RWPE2 (cell line): Measurements from ENCODE around the gene NPRL2.

ENCODE experiments used
- ATAC-seq: fragments of 200-7000 bp; cut with Tn5 transposase; 3 replicates; pipeline ENCODE4 v1.9.1; 2021; ENCODE audit warnings: low read depth
- DNase-seq: peaks from one replicate; pipeline ENCODE4 v3.0.0-alpha.2; 2020; ENCODE audit warnings: low spot score
- H3K27ac ChIP-seq: fragments of 450-650 bp; 2 replicates; pipeline ENCODE4 v1.5.1; 2017; ENCODE audit warnings: mild to moderate bottlenecking; ENCODE audit not compliant: poor library complexity, severe bottlenecking
- H3K27me3 ChIP-seq: fragments of 250-450 bp; sonication (Bioruptor Pico); 2 replicates; pipeline ENCODE4 v1.5.1; 2021; ENCODE audit warnings: mild to moderate bottlenecking, moderate library complexity; ENCODE audit not compliant: insufficient read depth, poor library complexity, severe bottlenecking
- H3K36me3 ChIP-seq: fragments of 250-450 bp; sonication (Bioruptor Pico); 2 replicates; pipeline ENCODE4 v1.5.1; 2020; ENCODE audit warnings: low read depth, mild to moderate bottlenecking, moderate library complexity
- H3K4me1 ChIP-seq: fragments of 250-450 bp; sonication (Bioruptor Pico); 2 replicates; pipeline ENCODE4 v1.5.1; 2021; ENCODE audit warnings: mild to moderate bottlenecking, moderate library complexity; ENCODE audit not compliant: insufficient read depth, poor library complexity, severe bottlenecking
- H3K4me3 ChIP-seq: fragments of 250-450 bp; sonication (Bioruptor Pico); 2 replicates; pipeline ENCODE4 v1.5.1; 2021; ENCODE audit warnings: mild to moderate bottlenecking, moderate library complexity; ENCODE audit not compliant: severe bottlenecking
- H3K9me3 ChIP-seq: fragments of 250-450 bp; sonication (Bioruptor Pico); 2 replicates; pipeline ENCODE4 v1.5.1; 2021; ENCODE audit warnings: mild to moderate bottlenecking, moderate library complexity; ENCODE audit not compliant: severe bottlenecking
- TF ChIP-seq, protein P1 (sequence below): fragments of 450-650 bp; IDR thresholded peaks from one replicate; pipeline ENCODE4 v1.5.1; 2017; ENCODE audit warnings: mild to moderate bottlenecking, moderate library complexity; ENCODE audit not compliant: poor library complexity, severe bottlenecking

NPRL2 gene

DNA sequence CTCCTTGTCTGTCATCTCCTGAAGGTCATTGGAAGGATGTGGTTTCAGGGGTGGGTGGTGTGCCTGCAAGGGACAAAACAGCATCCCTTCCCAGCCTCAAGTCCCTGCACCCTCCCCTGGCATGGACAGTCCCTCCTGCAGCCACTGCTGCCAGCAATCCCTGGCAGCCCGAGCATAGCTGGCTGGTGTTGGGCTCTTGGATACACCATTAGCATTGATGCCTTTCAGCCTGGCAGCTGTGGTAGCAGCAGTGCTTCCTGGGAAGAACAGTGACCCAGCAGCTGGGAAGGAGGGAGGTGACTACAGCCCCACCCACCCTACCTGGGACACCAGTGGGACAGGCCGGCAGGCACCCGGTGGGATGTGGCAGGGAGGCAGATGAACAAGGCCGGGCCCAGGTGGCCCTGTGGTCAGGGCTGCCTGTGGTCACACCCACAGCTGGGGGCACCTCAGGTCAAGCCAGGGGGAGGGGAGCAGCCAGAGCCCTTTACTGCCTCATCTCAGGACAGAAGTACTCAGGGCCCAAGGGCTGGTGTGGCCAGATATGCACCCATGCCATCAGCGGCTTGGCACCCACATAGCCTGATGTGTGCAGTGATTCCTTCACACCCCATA, 41.6 kb upstream of the NPRL2 start:
- Histone ChIP-seq H3K27me3 (no peaks in the 10 kb centered on the region), H3K27ac (no peak overlapping the region), H3K9me3 (no peaks in the 10 kb centered on the region), H3K36me3 (no peaks in the 10 kb centered on the region), H3K4me3 (no peak overlapping the region), H3K4me1 (no peaks in the 10 kb centered on the region)
- ATAC-seq (no peak), DNase-seq (no peak)
- TF ChIP-seq, protein P1, sequence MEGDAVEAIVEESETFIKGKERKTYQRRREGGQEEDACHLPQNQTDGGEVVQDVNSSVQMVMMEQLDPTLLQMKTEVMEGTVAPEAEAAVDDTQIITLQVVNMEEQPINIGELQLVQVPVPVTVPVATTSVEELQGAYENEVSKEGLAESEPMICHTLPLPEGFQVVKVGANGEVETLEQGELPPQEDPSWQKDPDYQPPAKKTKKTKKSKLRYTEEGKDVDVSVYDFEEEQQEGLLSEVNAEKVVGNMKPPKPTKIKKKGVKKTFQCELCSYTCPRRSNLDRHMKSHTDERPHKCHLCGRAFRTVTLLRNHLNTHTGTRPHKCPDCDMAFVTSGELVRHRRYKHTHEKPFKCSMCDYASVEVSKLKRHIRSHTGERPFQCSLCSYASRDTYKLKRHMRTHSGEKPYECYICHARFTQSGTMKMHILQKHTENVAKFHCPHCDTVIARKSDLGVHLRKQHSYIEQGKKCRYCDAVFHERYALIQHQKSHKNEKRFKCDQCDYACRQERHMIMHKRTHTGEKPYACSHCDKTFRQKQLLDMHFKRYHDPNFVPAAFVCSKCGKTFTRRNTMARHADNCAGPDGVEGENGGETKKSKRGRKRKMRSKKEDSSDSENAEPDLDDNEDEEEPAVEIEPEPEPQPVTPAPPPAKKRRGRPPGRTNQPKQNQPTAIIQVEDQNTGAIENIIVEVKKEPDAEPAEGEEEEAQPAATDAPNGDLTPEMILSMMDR, result no peak

DNA sequence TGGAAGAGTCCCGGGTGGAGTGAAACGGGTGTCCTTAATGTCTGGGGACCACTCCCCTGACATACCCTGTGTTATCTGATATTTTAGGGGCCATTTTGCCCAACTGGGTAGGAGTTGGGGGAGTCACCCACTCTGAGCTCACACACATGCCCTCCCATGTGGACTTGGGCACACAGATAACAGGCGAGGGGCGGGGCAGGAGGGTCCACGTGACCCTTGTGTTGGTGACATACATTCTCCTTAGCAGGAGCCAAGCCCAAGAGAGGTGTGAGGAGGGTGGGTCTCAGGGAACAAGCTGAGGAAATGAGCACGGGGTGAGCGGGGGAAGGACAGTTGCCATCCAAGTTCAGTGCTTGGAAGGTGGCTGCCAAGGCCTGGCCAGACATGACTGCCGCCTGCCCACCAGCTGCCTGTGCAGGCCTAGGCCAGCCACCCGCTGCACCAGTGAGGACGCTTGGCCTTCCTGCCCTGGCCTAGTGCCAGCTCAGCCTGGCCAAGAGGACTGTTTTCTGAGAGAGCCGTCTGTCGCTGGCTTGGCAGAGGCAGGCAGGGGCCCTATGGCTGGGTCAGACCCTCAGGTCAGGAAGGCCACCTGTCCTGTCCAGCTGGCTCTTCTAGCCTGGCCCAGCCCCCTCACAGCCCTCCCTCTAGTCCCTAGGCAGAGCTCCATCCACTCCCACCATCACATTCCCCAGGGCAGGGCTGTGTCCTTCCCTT, 40.1 kb upstream of the NPRL2 start:
- H3K4me1 ChIP-seq, result no peaks in the 10 kb centered on the region
- H3K4me3 ChIP-seq, result no peak overlapping the region
- DNase-seq (no peak), ATAC-seq (peak; percentile 53)
- no peaks in the 10 kb centered on the region for H3K27me3 ChIP-seq
- H3K9me3 ChIP-seq, result no peaks in the 10 kb centered on the region
- TF ChIP-seq, protein P1, result no peak
- H3K27ac ChIP-seq, result no peak overlapping the region
- no peaks in the 10 kb centered on the region for H3K36me3 ChIP-seq

DNA sequence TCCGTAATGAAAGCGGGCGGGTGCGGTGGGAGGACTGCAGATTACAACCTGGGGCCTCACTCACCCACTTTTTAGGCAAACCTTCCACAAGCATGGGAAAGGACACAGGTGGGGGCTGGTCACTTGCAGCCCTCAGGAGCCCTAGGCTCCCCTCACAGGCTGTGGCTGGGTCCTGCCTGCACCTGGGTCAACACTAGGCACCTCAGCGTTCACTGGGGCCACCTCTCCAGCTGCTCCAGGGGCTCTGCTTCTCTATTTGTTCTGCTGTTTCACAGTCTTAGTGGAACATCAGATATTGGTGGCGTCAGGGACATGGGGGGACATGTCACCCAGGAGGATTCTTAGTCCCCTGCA, 38.8 kb upstream of the NPRL2 start:
- no peaks in the 10 kb centered on the region for H3K27me3 ChIP-seq
- H3K27ac ChIP-seq, result no peak overlapping the region
- no peak overlapping the region for H3K4me3 ChIP-seq
- H3K9me3 ChIP-seq, result no peaks in the 10 kb centered on the region
- H3K36me3 ChIP-seq, result no peaks in the 10 kb centered on the region
- no peak for ATAC-seq
- H3K4me1 ChIP-seq, result no peaks in the 10 kb centered on the region
- TF ChIP-seq, protein P1, result no peak
- no peak for DNase-seq

DNA sequence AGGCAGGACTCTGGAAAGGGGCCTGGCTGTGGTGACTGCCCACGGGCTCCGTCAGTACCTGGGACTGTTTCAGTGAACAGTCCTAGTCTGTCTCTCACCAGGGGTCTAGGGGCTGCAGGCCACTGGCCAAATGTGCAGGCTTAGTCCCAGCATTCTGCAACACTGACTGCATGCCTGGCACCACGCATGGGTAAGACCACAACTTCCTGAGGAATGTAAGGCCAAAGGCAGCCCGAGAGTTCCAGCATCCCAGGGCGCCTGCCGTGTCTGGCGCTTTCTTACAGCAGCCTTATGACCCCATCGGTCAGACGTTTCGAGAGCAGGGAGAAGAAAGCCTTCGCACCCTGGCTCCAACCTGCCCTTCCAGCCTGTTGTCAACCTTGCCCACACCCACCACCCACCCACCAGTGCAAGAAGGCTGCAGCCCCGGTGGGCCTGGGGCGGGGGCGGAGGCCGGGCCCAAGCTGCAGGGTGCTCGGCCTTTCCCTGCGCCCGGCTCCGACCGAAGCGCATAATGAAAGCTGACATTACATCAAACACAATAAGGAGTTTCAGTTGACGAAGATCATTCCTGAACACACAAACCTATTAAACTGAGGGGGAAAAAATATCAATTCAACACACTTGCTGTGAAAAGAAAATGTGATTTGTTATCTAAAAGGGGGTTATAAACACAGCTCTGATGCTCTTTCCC, 38.3 kb upstream of the NPRL2 start:
- no peak overlapping the region for H3K4me3 ChIP-seq
- no peaks in the 10 kb centered on the region for H3K27me3 ChIP-seq
- no peaks in the 10 kb centered on the region for H3K4me1 ChIP-seq
- no peaks in the 10 kb centered on the region for H3K9me3 ChIP-seq
- TF ChIP-seq, protein P1, result peak; percentile 2
- no peaks in the 10 kb centered on the region for H3K36me3 ChIP-seq
- ATAC-seq, result no peak
- no peak for DNase-seq
- no peak overlapping the region for H3K27ac ChIP-seq
